B cell (primary cell): ENCODE data around the gene SCRN1.

Experiments used
- CTCF ChIP-seq: fragments of 200-600 bp; IDR thresholded peaks from one replicate; pipeline ENCODE4 v1.8.0; 2022; ENCODE audit warnings: antibody characterized with exemption, mild to moderate bottlenecking
- EZH2 ChIP-seq: IDR thresholded peaks from 2 replicates; pipeline ENCODE4 v1.6.1; 2012; ENCODE audit warnings: borderline replicate concordance, low read depth, mild to moderate bottlenecking, moderate library complexity, low read length; ENCODE audit not compliant: insufficient read depth, poor library complexity, severe bottlenecking

- TF ChIP-seq CTCF (no peak), EZH2 (no peak)
These were observed 46.6 kb upstream of the SCRN1 start for GRCh38 chr7:30036220-30036619.
